Measurements from ENCODE around the gene CEMIP. TPM values are rescaled to one million over a fixed set of nuclear protein-coding genes. Genes with fewer than 3 reads are reported as not detected.

Gene CEMIP
- total RNA-seq, 6 experiments from 2014 or later = 0.64 to 0.74 TPM; not detected in 4

DNA sequence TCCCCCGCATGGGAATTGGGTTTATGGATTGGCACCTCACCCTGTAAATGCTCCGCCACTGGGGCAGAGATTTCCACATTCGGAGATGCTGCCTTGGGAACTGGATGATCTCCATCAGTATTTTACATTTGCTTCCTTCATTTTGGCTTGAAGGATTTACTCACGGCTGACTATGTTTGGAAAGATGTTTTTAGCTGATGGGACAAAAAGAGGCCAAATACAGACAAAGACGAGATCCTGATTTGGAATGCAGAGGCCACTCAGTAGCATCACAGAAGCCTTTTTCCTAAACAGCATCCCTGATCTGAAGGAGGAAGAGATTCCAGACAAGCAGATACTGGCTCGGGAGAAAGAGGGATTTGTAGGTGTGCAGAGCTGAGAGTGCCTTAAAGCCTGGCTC lies 133.5 kb downstream of the CEMIP start:
- no peak for DNase-seq
- Histone ChIP-seq H3K27ac (no peak overlapping the region), H3K9me3 (no peaks in the 10 kb centered on the region), H3K4me1 (no peaks in the 10 kb centered on the region), H3K4me3 (no peak overlapping the region), H3K27me3 (no peaks in the 10 kb centered on the region), H3K36me3 (no peaks in the 10 kb centered on the region)
- WGBS (ENCODE audit: insufficient coverage, low coverage, low lambda C conversion rate, missing lambda C conversion rate) = 91% methylated on average over 5 of the region's 6 CpGs
- no peak for TF ChIP-seq POLR2A (IDR thresholded peaks at IDR 0.05)
- TF ChIP-seq, protein P1, sequence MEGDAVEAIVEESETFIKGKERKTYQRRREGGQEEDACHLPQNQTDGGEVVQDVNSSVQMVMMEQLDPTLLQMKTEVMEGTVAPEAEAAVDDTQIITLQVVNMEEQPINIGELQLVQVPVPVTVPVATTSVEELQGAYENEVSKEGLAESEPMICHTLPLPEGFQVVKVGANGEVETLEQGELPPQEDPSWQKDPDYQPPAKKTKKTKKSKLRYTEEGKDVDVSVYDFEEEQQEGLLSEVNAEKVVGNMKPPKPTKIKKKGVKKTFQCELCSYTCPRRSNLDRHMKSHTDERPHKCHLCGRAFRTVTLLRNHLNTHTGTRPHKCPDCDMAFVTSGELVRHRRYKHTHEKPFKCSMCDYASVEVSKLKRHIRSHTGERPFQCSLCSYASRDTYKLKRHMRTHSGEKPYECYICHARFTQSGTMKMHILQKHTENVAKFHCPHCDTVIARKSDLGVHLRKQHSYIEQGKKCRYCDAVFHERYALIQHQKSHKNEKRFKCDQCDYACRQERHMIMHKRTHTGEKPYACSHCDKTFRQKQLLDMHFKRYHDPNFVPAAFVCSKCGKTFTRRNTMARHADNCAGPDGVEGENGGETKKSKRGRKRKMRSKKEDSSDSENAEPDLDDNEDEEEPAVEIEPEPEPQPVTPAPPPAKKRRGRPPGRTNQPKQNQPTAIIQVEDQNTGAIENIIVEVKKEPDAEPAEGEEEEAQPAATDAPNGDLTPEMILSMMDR (IDR thresholded peaks at IDR 0.05) = no peak
- ATAC-seq = no peak
- intact Hi-C loops (cut with DNase I) = no loop called here

DNA sequence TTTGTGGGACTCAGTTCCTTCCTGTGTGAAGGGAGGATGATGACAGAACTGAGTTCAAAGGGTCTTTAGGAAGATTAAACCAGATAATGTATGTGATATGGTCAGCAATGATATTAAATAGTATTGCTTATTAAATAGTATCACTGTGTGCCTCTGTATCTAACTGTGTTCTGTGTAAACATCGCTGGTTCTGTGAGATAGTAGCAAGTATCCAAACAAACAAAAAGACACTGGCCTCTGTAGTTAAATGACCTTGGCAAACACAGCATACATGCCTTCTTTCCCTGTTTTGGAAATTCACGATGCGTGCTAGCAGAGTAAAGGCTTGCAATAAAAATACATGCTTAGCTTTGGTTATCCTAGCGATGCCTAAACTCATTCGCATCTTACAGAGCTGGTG lies 134.4 kb downstream of the CEMIP start:
- 57% methylated on average over 5 of the region's 5 CpGs for WGBS (ENCODE audit: insufficient coverage, low coverage, low lambda C conversion rate, missing lambda C conversion rate)
- H3K36me3 ChIP-seq = no peaks in the 10 kb centered on the region
- ATAC-seq (no peak), DNase-seq (no peak)
- no peaks in the 10 kb centered on the region for H3K9me3 ChIP-seq
- no peak overlapping the region for H3K27ac ChIP-seq
- no peak overlapping the region for H3K4me3 ChIP-seq
- H3K27me3 ChIP-seq = no peaks in the 10 kb centered on the region
- intact Hi-C loops (cut with DNase I) = no loop called here
- TF ChIP-seq POLR2A (IDR thresholded peaks at IDR 0.05) = no peak
- TF ChIP-seq, protein P1 (IDR thresholded peaks at IDR 0.05) = no peak
- no peaks in the 10 kb centered on the region for H3K4me1 ChIP-seq

DNA sequence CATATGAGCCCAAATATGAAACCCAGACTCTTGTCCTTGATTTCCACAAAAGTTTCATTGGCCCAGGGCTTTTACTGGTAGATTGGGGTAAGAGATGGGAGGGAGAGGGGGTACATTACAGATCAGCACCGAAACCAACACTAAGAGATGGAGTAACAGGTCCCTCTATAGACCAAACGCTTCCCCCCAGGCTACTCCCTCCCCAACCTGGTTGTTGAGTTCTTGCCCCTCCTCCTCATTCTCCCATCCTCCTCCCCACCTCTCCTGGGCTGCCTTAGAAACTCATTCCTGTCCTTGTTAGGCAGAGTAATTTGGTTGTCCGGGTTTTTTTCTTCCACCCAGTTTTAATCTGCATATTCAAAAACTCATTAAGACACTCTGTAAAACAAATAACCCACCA lies 136.3 kb downstream of the CEMIP start:
- WGBS (ENCODE audit: insufficient coverage, low coverage, low lambda C conversion rate, missing lambda C conversion rate) = 73% methylated on average over 3 of the region's 3 CpGs
- H3K36me3 ChIP-seq = no peaks in the 10 kb centered on the region

DNA sequence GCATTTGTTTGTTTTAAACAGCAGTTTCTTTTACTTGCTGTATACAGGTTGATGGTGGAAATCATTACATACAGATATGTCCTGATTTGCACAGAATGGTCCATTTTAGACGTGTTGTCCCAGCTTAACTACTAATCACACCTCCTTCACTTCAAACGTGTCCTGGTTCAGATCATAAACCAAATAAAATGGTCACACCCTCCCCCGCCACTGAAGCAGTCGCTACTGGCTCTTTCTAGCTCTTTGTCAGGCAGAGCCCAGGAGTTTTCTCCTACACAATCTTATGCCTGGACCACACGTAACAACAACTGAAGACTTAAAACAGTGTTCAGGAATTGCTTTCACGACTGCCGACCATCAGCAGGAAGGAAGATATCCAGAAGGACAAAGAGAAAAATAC lies 136.9 kb downstream of the CEMIP start:
- Histone ChIP-seq H3K27ac (no peak overlapping the region), H3K27me3 (no peaks in the 10 kb centered on the region), H3K36me3 (no peaks in the 10 kb centered on the region), H3K9me3 (no peaks in the 10 kb centered on the region), H3K4me3 (no peak overlapping the region), H3K4me1 (no peaks in the 10 kb centered on the region)
- intact Hi-C loops (cut with DNase I) = no loop called here
- ATAC-seq (no peak), DNase-seq (no peak)
- WGBS (ENCODE audit: insufficient coverage, low coverage, low lambda C conversion rate, missing lambda C conversion rate) = 71% methylated on average over 7 of the region's 7 CpGs
- no peak for TF ChIP-seq POLR2A (IDR thresholded peaks at IDR 0.05)
- TF ChIP-seq, protein P1 (IDR thresholded peaks at IDR 0.05) = no peak

More for the DNA sequence above, 136.3 kb downstream of the CEMIP start:
- Histone ChIP-seq H3K9me3 (no peaks in the 10 kb centered on the region), H3K4me1 (no peaks in the 10 kb centered on the region), H3K4me3 (no peak overlapping the region), H3K27me3 (no peaks in the 10 kb centered on the region), H3K27ac (no peak overlapping the region)
- intact Hi-C loops (cut with DNase I) = no loop called here
- DNase-seq (no peak), ATAC-seq (no peak)
- no peak for TF ChIP-seq POLR2A (IDR thresholded peaks at IDR 0.05)
- TF ChIP-seq, protein P1 (IDR thresholded peaks at IDR 0.05) = no peak

DNA sequence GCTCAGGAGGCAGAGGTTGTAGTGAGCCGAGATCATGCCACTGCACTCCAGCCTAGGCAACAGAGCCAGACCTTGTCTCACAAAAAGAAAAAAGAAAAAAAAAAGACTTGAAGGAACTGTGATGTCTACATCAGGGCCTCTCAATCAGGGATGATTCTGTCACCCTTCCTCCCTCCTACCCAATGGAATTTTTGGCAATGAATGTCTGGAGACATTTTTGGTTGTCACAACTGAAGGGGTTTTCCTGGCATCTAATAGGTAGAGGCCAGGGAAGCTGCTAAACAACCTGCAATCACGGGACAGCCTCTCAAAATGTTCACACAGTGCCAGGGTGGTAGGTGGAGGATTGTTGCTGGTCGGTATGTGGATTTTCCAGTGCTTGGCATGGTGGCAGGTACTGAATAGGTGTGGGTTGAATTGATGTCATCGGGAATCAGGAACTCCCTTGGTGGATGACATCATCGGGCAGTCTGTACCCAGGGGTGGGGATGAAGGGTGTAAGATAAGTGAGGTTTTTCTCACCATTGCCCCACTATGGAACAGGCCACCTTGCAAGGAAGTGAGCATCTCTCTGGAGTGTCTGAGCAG lies 139.1 kb downstream of the CEMIP start:
- no peak for ATAC-seq
- TF ChIP-seq POLR2A (IDR thresholded peaks at IDR 0.05) = no peak
- TF ChIP-seq, protein P1 (IDR thresholded peaks at IDR 0.05) = no peak

More for the DNA sequence above, 139.1 kb downstream of the CEMIP start:
- Histone ChIP-seq H3K4me3 (no peak overlapping the region), H3K36me3 (no peaks in the 10 kb centered on the region), H3K9me3 (no peaks in the 10 kb centered on the region), H3K27ac (no peak overlapping the region), H3K27me3 (no peaks in the 10 kb centered on the region), H3K4me1 (no peaks in the 10 kb centered on the region)
- 100% methylated on average over 2 of the region's 5 CpGs for whole genome bisulfite sequencing (ENCODE audit: insufficient coverage, low coverage, low lambda C conversion rate, missing lambda C conversion rate)
- intact Hi-C loops (cut with DNase I) = no loop called here
- no peak for DNase-seq
